22Rv1 (cell line): ENCODE measurements around the gene ARHGEF10L.

ENCODE experiments used
- CTCF ChIP-seq: fragments of 450-650 bp; IDR thresholded peaks from 2 replicates; pipeline ENCODE4 v1.5.1; 2017; ENCODE audit warnings: mild to moderate bottlenecking
- ZFX ChIP-seq: fragments of 450-650 bp; IDR thresholded peaks from 2 replicates; pipeline ENCODE4 v1.6.1; 2017; ENCODE audit warnings: antibody characterized with exemption, borderline replicate concordance

- TF ChIP-seq CTCF (no peak), ZFX (no peak)
Measured at GRCh38 chr1:17565461-17566252, 26.2 kb downstream of the ARHGEF10L start.
